CD4-positive, alpha-beta T cell treated with Interleukin-6 at 100 ng/mL for 8 hours (primary cell): ENCODE data around the gene ZNG1C.
"Not testable (repeated sequence)": the region's sequence is repeated elsewhere in the genome, so short reads cannot be mapped to it uniquely, and the experiment has no call there.

Source experiments
- DNase-seq: peaks from one replicate; pipeline ENCODE4 v3.0.0-alpha.2; 2020; ENCODE audit warnings: mixed read lengths, low spot score

ZNG1C gene

GRCh38 chr9:68241683-68242082, at the start of gene ZNG1C:
Gene ZNG1C (plus strand): TSS chr9:68241983. CDS start chr9:68242032, 49 bp downstream.
- DNase-seq = not testable (repeated sequence)

- DNase-seq = not testable (repeated sequence)
Observed at GRCh38 chr9:68242437-68242836, 654 bp downstream of the ZNG1C start.

- not testable (repeated sequence) for DNase-seq
Observed at GRCh38 chr9:68281041-68281440, 39.3 kb downstream of the ZNG1C start.

- DNase-seq = not testable (repeated sequence)
Observed at GRCh38 chr9:68302567-68302966, 60.8 kb downstream of the ZNG1C start, which contains the start of gene FOXD4L3. Gene FOXD4L3 (plus strand): TSS chr9:68302867. CDS start chr9:68302952, 85 bp downstream.

- not testable (repeated sequence) for DNase-seq
Observed at GRCh38 chr9:68303771-68304170, 62.0 kb downstream of the ZNG1C start.

GRCh38 chr9:68304212-68304611, 62.4 kb downstream of the ZNG1C start:
- DNase-seq = not testable (repeated sequence)

- DNase-seq = not testable (repeated sequence)
Observed at GRCh38 chr9:68304777-68305176, 63.0 kb downstream of the ZNG1C start.

- DNase-seq = not testable (repeated sequence)
Observed at GRCh38 chr9:68305680-68306285, 64.0 kb downstream of the ZNG1C start.

- not testable (repeated sequence) for DNase-seq
Observed at GRCh38 chr9:68306391-68306964, 64.7 kb downstream of the ZNG1C start.

- DNase-seq = not testable (repeated sequence)
Observed at GRCh38 chr9:68307127-68307526, 65.3 kb downstream of the ZNG1C start.

GRCh38 chr9:68307654-68308053, 65.9 kb downstream of the ZNG1C start:
- DNase-seq = not testable (repeated sequence)

GRCh38 chr9:68311208-68311607, 69.4 kb downstream of the ZNG1C start:
- not testable (repeated sequence) for DNase-seq

- not testable (repeated sequence) for DNase-seq
Observed at GRCh38 chr9:68318209-68318608, 76.4 kb downstream of the ZNG1C start.

GRCh38 chr9:68323749-68324148, 82.0 kb downstream of the ZNG1C start:
- DNase-seq = not testable (repeated sequence)

GRCh38 chr9:68324518-68324917, 82.7 kb downstream of the ZNG1C start:
- not testable (repeated sequence) for DNase-seq

- DNase-seq = not testable (repeated sequence)
Observed at GRCh38 chr9:68329106-68329505, 87.3 kb downstream of the ZNG1C start.

- not testable (repeated sequence) for DNase-seq
Observed at GRCh38 chr9:68330531-68331173, 88.9 kb downstream of the ZNG1C start.

- DNase-seq = not testable (repeated sequence)
Observed at GRCh38 chr9:68332122-68332521, 90.3 kb downstream of the ZNG1C start.

GRCh38 chr9:68335935-68336334, 94.2 kb downstream of the ZNG1C start:
- not testable (repeated sequence) for DNase-seq

- DNase-seq = not testable (repeated sequence)
Observed at GRCh38 chr9:68336639-68337339, 95.0 kb downstream of the ZNG1C start.

- not testable (repeated sequence) for DNase-seq
Observed at GRCh38 chr9:68338000-68338399, 96.2 kb downstream of the ZNG1C start.
